ENCODE data around the gene CDK13. TPM values are rescaled to one million over a fixed set of nuclear protein-coding genes. Genes with fewer than 3 reads are reported as not detected.

Gene CDK13
- total RNA-seq, 1 experiment from 2014 or later: 52.2 TPM

DNA sequence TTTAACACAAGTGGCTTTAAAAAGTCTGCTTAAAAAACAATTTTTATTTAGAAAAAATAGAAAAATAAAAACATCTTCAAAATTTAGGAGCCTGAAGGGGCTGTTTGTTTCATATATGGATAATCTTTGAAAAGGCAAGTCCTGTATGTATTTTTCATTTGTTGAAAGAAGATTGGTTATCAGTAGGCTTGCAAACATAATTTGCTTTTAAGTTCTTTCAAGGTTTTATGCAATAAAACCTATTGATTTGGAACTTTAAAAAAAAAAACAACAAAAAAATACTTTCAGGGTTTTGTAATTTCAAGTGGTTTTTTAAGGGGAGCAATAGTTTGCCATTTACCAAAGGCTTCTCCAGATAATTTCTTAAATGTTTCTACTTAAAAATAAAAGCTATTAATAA, 148.8 kb downstream of the CDK13 start:
- no peaks in the 10 kb centered on the region for H3K9me3 ChIP-seq (ENCODE audit: control insufficient read depth, low read depth, low read length)
- Mint-ChIP-seq H3K27ac (no peak overlapping the region), H3K4me3 (no peak overlapping the region), H3K27me3 (ENCODE audit: low read depth) (no peaks in the 10 kb centered on the region), H3K36me3 (ENCODE audit: insufficient read depth in 1 of 3, low read depth in 3 of 3) (peaks cover 4 to 20% (median 10%) of the 10 kb centered on the region in 3 experiments; a peak in 6 of 7 replicates), H3K4me1 (peaks cover 13 to 22% of the 10 kb centered on the region in 2 experiments), H3K9me3 (no peaks in the 10 kb centered on the region)
- H3K9ac ChIP-seq (ENCODE audit: extremely low read depth, insufficient read length, low read length): no peak overlapping the region
- H3K4me2 ChIP-seq (ENCODE audit: insufficient read depth, insufficient read length, low read length): no peak overlapping the region
- H4K8ac ChIP-seq (replicated peaks; ENCODE audit: insufficient read length, low read depth, low read length): no peak overlapping the region
- no peaks in the 10 kb centered on the region for H4K20me1 ChIP-seq (ENCODE audit: control insufficient read depth, insufficient read depth, insufficient read length)
- no peaks in the 10 kb centered on the region for H3K27me3 ChIP-seq (ENCODE audit: insufficient read depth, low read length)
- no peaks in the 10 kb centered on the region for H3K79me2 ChIP-seq (ENCODE audit: insufficient read depth, low read length)
- H3K14ac ChIP-seq (ENCODE audit: insufficient read depth, low read length): no peak overlapping the region
- no peak overlapping the region for H2AFZ ChIP-seq (ENCODE audit: low read length)
- no peak overlapping the region for H3K18ac ChIP-seq (ENCODE audit: insufficient read length, low read depth, low read length)
- H3K79me1 ChIP-seq (ENCODE audit: insufficient read depth, low read depth, low read length, poor library complexity, severe bottlenecking): no peaks in the 10 kb centered on the region
- H3K56ac ChIP-seq (ENCODE audit: insufficient read length, low read depth, low read length): no peak overlapping the region
- H2BK15ac ChIP-seq (ENCODE audit: low read depth, low read length): no peak overlapping the region
- H2BK12ac ChIP-seq (ENCODE audit: insufficient read length, low read depth, low read length): no peak overlapping the region
- no peak overlapping the region for H4K5ac ChIP-seq (ENCODE audit: insufficient read length, low read depth, low read length)
- H3K4ac ChIP-seq (ENCODE audit: low read depth, low read length): no peak overlapping the region
- DNase-seq: no peak
- no peaks in the 10 kb centered on the region for H3K23me2 ChIP-seq (ENCODE audit: insufficient read length, low read depth, low read length, poor library complexity, severe bottlenecking)
- no peak overlapping the region for H3K23ac ChIP-seq (ENCODE audit: insufficient read length, low read depth, low read length)
- H3K27ac ChIP-seq (ENCODE audit: insufficient read length, low read depth, low read length): no peak overlapping the region
- H2BK5ac ChIP-seq (ENCODE audit: insufficient read length, low read length): no peak overlapping the region
- TF ChIP-seq, protein P1, sequence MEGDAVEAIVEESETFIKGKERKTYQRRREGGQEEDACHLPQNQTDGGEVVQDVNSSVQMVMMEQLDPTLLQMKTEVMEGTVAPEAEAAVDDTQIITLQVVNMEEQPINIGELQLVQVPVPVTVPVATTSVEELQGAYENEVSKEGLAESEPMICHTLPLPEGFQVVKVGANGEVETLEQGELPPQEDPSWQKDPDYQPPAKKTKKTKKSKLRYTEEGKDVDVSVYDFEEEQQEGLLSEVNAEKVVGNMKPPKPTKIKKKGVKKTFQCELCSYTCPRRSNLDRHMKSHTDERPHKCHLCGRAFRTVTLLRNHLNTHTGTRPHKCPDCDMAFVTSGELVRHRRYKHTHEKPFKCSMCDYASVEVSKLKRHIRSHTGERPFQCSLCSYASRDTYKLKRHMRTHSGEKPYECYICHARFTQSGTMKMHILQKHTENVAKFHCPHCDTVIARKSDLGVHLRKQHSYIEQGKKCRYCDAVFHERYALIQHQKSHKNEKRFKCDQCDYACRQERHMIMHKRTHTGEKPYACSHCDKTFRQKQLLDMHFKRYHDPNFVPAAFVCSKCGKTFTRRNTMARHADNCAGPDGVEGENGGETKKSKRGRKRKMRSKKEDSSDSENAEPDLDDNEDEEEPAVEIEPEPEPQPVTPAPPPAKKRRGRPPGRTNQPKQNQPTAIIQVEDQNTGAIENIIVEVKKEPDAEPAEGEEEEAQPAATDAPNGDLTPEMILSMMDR (conservative IDR thresholded peaks at IDR 0.05): no peak
- H3T11ph ChIP-seq (ENCODE audit: low read length): no peak overlapping the region
- no peak overlapping the region for H2AK5ac ChIP-seq (ENCODE audit: insufficient read length, low read length)
- no peak overlapping the region for H2BK20ac ChIP-seq (ENCODE audit: low read depth, low read length, poor library complexity, severe bottlenecking)
- H2BK120ac ChIP-seq (ENCODE audit: low read depth, low read length, poor library complexity, severe bottlenecking): no peak overlapping the region
- no peaks in the 10 kb centered on the region; the same call in 1 of the 2 replicates for H3K4me1 ChIP-seq (ENCODE audit: insufficient read depth, low read length)
- H4K91ac ChIP-seq (ENCODE audit: insufficient read length, low read depth, low read length): no peak overlapping the region
